ENCODE data around the gene ZNF319. TPM values are rescaled to one million over a fixed set of nuclear protein-coding genes. Genes with fewer than 3 reads are reported as not detected.

Gene ZNF319
- total and polyA plus RNA-seq, 10 of the 15 experiments (the other 5 are each of a cell fraction or from before 2014, with no cell fraction given): 0.29 to 7.4 (median 1.7) TPM

GRCh38 chr16:58022601-58023371 lies 22.3 kb upstream of the ZNF319 start:
- H2AFZ ChIP-seq (ENCODE audit: control insufficient read depth, low read depth, low read length): no peak overlapping the region
- peaks cover 0 to 2% of the 10 kb centered on the region in 2 experiments; a peak in 3 of 4 replicates for H3K36me3 ChIP-seq (ENCODE audit: control insufficient read depth in 2 of 2, insufficient read depth in 2 of 2, low read length in 1 of 2)
- ATAC-seq (no peak), FAIRE-seq (no peak), DNase-seq (ENCODE audit: low read depth, low spot score) (no peak)
- SMC1A ChIA-PET (ENCODE audit: uncharacterized antibody, unreplicated experiment): interaction anchor here (1.1 to 2.3 kb wide), 4 partner anchors 99 to 120 kb away, joined by 3 to 17 read pairs (median 7); no protein-coding TSS in a partner anchor
- 87% methylated on average over 18 of the region's 18 CpGs for WGBS (ENCODE audit: insufficient coverage, insufficient replicate concordance, low lambda C conversion rate, missing lambda C conversion rate)
- no peak overlapping the region for H3K4me3 ChIP-seq
- BruUV-seq (replicated peaks): no TSS peak
- RAD21 ChIA-PET (ENCODE audit: unreplicated experiment): interaction anchor here (1.1 to 3.8 kb wide), 5 partner anchors 81 to 172 kb away, joined by 3 to 27 read pairs (median 4); no protein-coding TSS in a partner anchor
- intact Hi-C loops (cut with micrococcal nuclease; ENCODE audit: unreplicated experiment): loop anchor here (5.0 to 10.0 kb wide), 2 partner anchors 172 to 465 kb away; partner anchors contain the start of gene CSNK2A2
- no peaks in the 10 kb centered on the region for H3K9me3 ChIP-seq (replicated peaks; ENCODE audit: control insufficient read depth, insufficient read depth, low read length)
- H3K27ac ChIP-seq (ENCODE audit: control insufficient read depth, insufficient read depth): no peak overlapping the region
- POLR2A ChIA-PET: no interaction called here
- in situ Hi-C loops (cut with MboI): loop anchor here (5.0 kb wide), 1 partner anchor 105 kb away; the partner anchor contains the start of gene CFAP20
- TF ChIP-seq HSF1 (IDR thresholded peaks at IDR 0.05; ENCODE audit: low read depth, low read length) (no peak), ATF7 (IDR thresholded peaks at IDR 0.05; ENCODE audit: low read depth) (no peak), FOXK2 (IDR thresholded peaks at IDR 0.05) (no peak), CBX5 (IDR thresholded peaks at IDR 0.05; ENCODE audit: low read depth) (no peak), NFYA (IDR thresholded peaks at IDR 0.05; ENCODE audit: borderline replicate concordance, low read depth, low read length) (no peak), NFYB (IDR thresholded peaks at IDR 0.05; ENCODE audit: insufficient read depth, low read depth, low read length) (no peak), KLF5 (IDR thresholded peaks at IDR 0.05; ENCODE audit: partially characterized antibody) (no peak), REST (IDR thresholded peaks at IDR 0.05; ENCODE audit: low read depth, low read length) (no peak), ZNF592 (IDR thresholded peaks at IDR 0.05) (no peak), SRF (IDR thresholded peaks at IDR 0.05; ENCODE audit: low read depth in 2 of 2, low read length in 2 of 2) (no peak), ETV6 (conservative IDR thresholded peaks at IDR 0.05 in 1 of 2, IDR thresholded peaks at IDR 0.05 in 1 of 2; ENCODE audit: borderline replicate concordance in 1 of 2, low read depth in 1 of 2) (no peak)
- H3K27me3 ChIP-seq (replicated peaks in 1 of 2; ENCODE audit: control insufficient read depth in 2 of 2, insufficient read depth in 2 of 2, low read length in 1 of 2): peaks cover 11 to 12% of the 10 kb centered on the region in 2 experiments
- CTCF ChIA-PET: interaction anchor here (0.9 to 3.0 kb wide), 9 partner anchors 9 to 465 kb away, joined by 3 to 21 read pairs (median 3); no protein-coding TSS in a partner anchor
- H3K9ac ChIP-seq (ENCODE audit: control insufficient read depth, insufficient read depth, low read length): no peak overlapping the region
- no peaks in the 10 kb centered on the region for H3K79me2 ChIP-seq (ENCODE audit: control insufficient read depth, insufficient read depth, low read length)
- H4K20me1 ChIP-seq (ENCODE audit: control insufficient read depth, insufficient read depth): no peaks in the 10 kb centered on the region
- H3K4me1 ChIP-seq (ENCODE audit: control insufficient read depth, insufficient read depth, low read length): no peaks in the 10 kb centered on the region; the same call in 1 of the 2 replicates
- H3K4me2 ChIP-seq (ENCODE audit: control insufficient read depth, insufficient read depth): no peak overlapping the region

All from GM12878 (cell line).